Effector memory CD4-positive, alpha-beta T cell (primary cell): Measurements from ENCODE around the gene UBE2J1.
"Not testable (repeated sequence)": the region's sequence is repeated elsewhere in the genome, so short reads cannot be mapped to it uniquely, and the experiment has no call there.

Experiments
- DNase-seq, 3 donors: peaks; one replicate each; pipeline ENCODE4 v3.0.0-alpha.2; 2020
- H3K27ac ChIP-seq: 2 replicates; pipeline ENCODE4 v1.7.0; 2013; ENCODE audit warnings: mild to moderate bottlenecking, low read length, moderate library complexity; ENCODE audit not compliant: insufficient read depth, poor library complexity, severe bottlenecking
- H3K27me3 ChIP-seq: replicated peaks from 2 replicates; pipeline ENCODE4 v1.7.0; 2013; ENCODE audit warnings: mild to moderate bottlenecking, low read length; ENCODE audit not compliant: insufficient read depth, control insufficient read depth, poor library complexity, severe bottlenecking
- H3K36me3 ChIP-seq: 2 replicates; pipeline ENCODE4 v1.7.0; 2013; ENCODE audit warnings: mild to moderate bottlenecking, low read length, moderate library complexity; ENCODE audit not compliant: control insufficient read depth, insufficient read depth
- H3K4me1 ChIP-seq: 2 replicates; pipeline ENCODE4 v1.7.0; 2013; ENCODE audit warnings: low read length, mild to moderate bottlenecking; ENCODE audit not compliant: control insufficient read depth, insufficient read depth, poor library complexity, severe bottlenecking
- H3K4me3 ChIP-seq: 2 replicates; pipeline ENCODE4 v1.7.0; 2013; ENCODE audit warnings: low read length, low read depth, mild to moderate bottlenecking; ENCODE audit not compliant: insufficient read depth, poor library complexity, severe bottlenecking
- H3K9me3 ChIP-seq: 2 replicates; pipeline ENCODE4 v1.7.0; 2013; ENCODE audit warnings: mild to moderate bottlenecking, low read length, moderate library complexity; ENCODE audit not compliant: control insufficient read depth

The UBE2J1 gene

GRCh38 chr6:89295116-89295515, 57.4 kb downstream of the UBE2J1 start:
- not testable (repeated sequence) for H3K36me3 ChIP-seq, H3K27me3 ChIP-seq, H3K27ac ChIP-seq, H3K9me3 ChIP-seq, DNase-seq, H3K4me3 ChIP-seq
- peaks cover 16% of the 10 kb centered on the region for H3K4me1 ChIP-seq

GRCh38 chr6:89291256-89291819, 61.2 kb downstream of the UBE2J1 start:
- Histone ChIP-seq H3K4me3 (no peak overlapping the region), H3K27ac (no peak overlapping the region), H3K27me3 (no peaks in the 10 kb centered on the region), H3K9me3 (no peaks in the 10 kb centered on the region), H3K36me3 (no peaks in the 10 kb centered on the region), H3K4me1 (no peaks in the 10 kb centered on the region)
- no peak for DNase-seq

GRCh38 chr6:89290401-89291155, 61.9 kb downstream of the UBE2J1 start:
- Histone ChIP-seq H3K9me3 (no peaks in the 10 kb centered on the region), H3K4me3 (no peak overlapping the region), H3K27ac (no peak overlapping the region), H3K36me3 (no peaks in the 10 kb centered on the region), H3K27me3 (no peaks in the 10 kb centered on the region), H3K4me1 (no peaks in the 10 kb centered on the region)
- no peak for DNase-seq

GRCh38 chr6:89289710-89290109, 62.8 kb downstream of the UBE2J1 start:
- H3K36me3 ChIP-seq = no peaks in the 10 kb centered on the region
- no peak overlapping the region for H3K4me3 ChIP-seq
- no peak overlapping the region for H3K27ac ChIP-seq
- H3K9me3 ChIP-seq = no peaks in the 10 kb centered on the region
- no peaks in the 10 kb centered on the region for H3K27me3 ChIP-seq
- no peaks in the 10 kb centered on the region for H3K4me1 ChIP-seq
- DNase-seq = no peak

GRCh38 chr6:89287351-89288028, 65.0 kb downstream of the UBE2J1 start:
- Histone ChIP-seq H3K36me3 (no peaks in the 10 kb centered on the region), H3K27me3 (no peaks in the 10 kb centered on the region), H3K4me1 (no peaks in the 10 kb centered on the region), H3K27ac (no peak overlapping the region), H3K9me3 (no peaks in the 10 kb centered on the region), H3K4me3 (no peak overlapping the region)
- no peak for DNase-seq

GRCh38 chr6:89286516-89286915, 66.0 kb downstream of the UBE2J1 start:
- H3K36me3 ChIP-seq = no peaks in the 10 kb centered on the region
- H3K4me3 ChIP-seq = no peak overlapping the region
- H3K4me1 ChIP-seq = no peaks in the 10 kb centered on the region
- H3K27me3 ChIP-seq = no peaks in the 10 kb centered on the region
- no peaks in the 10 kb centered on the region for H3K9me3 ChIP-seq
- no peak for DNase-seq
- H3K27ac ChIP-seq = no peak overlapping the region

- Histone ChIP-seq H3K4me1 (no peaks in the 10 kb centered on the region), H3K9me3 (no peaks in the 10 kb centered on the region), H3K4me3 (no peak overlapping the region), H3K36me3 (no peaks in the 10 kb centered on the region), H3K27me3 (no peaks in the 10 kb centered on the region), H3K27ac (no peak overlapping the region)
- no peak for DNase-seq
Observed at GRCh38 chr6:89284963-89285735, 67.4 kb downstream of the UBE2J1 start.

GRCh38 chr6:89284081-89284480, 68.4 kb downstream of the UBE2J1 start:
- Histone ChIP-seq H3K9me3 (no peaks in the 10 kb centered on the region), H3K4me3 (no peak overlapping the region), H3K27ac (no peak overlapping the region), H3K4me1 (no peaks in the 10 kb centered on the region), H3K36me3 (no peaks in the 10 kb centered on the region), H3K27me3 (no peaks in the 10 kb centered on the region)
- DNase-seq = no peak

- Histone ChIP-seq H3K4me3 (no peak overlapping the region), H3K4me1 (no peaks in the 10 kb centered on the region), H3K9me3 (no peaks in the 10 kb centered on the region), H3K27me3 (no peaks in the 10 kb centered on the region), H3K27ac (no peak overlapping the region), H3K36me3 (no peaks in the 10 kb centered on the region)
- DNase-seq = no peak
Observed at GRCh38 chr6:89282749-89283148, 69.8 kb downstream of the UBE2J1 start.
